A549 (cell line): Measurements from ENCODE around the gene BRDT. TPM values are rescaled to one million over a fixed set of nuclear protein-coding genes. Genes with fewer than 3 reads are reported as not detected.

ENCODE experiments used
- ATAC-seq, 2 experiments: fragments of 200-7000 bp in 1 of 2; fragments of >200 bp in 1 of 2; cut with Nextera tagmentation in 1 of 2; cut with Tn5 transposase in 1 of 2; 3 replicates each; pipeline versions ENCODE4 v1.8.0 to v1.9.1; 2018 to 2020; ENCODE audit warnings: mild to moderate bottlenecking in 1 of 2, moderate library complexity in 1 of 2
- CTCF ChIA-PET: fragments of 300-600 bp; sonication (Branson Sonifier 250); formaldehyde crosslinking; extraction: SDS; loops from one replicate; lab custom pipeline; 2021; ENCODE audit warnings: antibody characterized with exemption, inconsistent platforms; lab: Yijun Ruan, JAX
- POLR2A ChIA-PET: fragments of 350-600 bp; formaldehyde crosslinking; extraction: SDS; loops from one replicate; lab custom pipeline; 2021; ENCODE audit warnings: antibody characterized with exemption, inconsistent platforms; lab: Yijun Ruan, JAX
- DNase-seq, 2 experiments: peaks; one replicate each; pipeline versions ENCODE4 v3.0.0 to v3.0.0-alpha.2; 2011 to 2016; ENCODE audit warnings: low read depth in 1 of 2, low spot score in 1 of 2
- FAIRE-seq: peaks from 2 replicates; lab custom pipeline; 2011; peaks lifted over from hg19 to GRCh38; lab: Jason Lieb, UNC
- H3K27ac ChIP-seq, 2 experiments: fragments of >200 bp; sonication (Bioruptor Twin); formaldehyde crosslinking; 3 replicates each; pipeline ENCODE4 v1.5.1; 2016 to 2017
- H3K4me1 ChIP-seq: fragments of >200 bp; sonication (Bioruptor Twin); formaldehyde crosslinking; 3 replicates; pipeline ENCODE4 v1.6.1; 2016
- H3K4me2 ChIP-seq: fragments of >200 bp; sonication (Bioruptor Twin); formaldehyde crosslinking; 3 replicates; pipeline ENCODE4 v1.6.1; 2016
- H3K4me3 ChIP-seq: fragments of >200 bp; sonication (Bioruptor Twin); formaldehyde crosslinking; 3 replicates; pipeline ENCODE4 v1.5.1; 2016
- H3K9me3 ChIP-seq: fragments of >200 bp; sonication (Bioruptor Twin); formaldehyde crosslinking; 3 replicates; pipeline ENCODE4 v1.6.1; 2016
- BHLHE40 ChIP-seq: IDR thresholded peaks from 2 replicates; pipeline ENCODE4 v1.6.1; 2012; ENCODE audit warnings: low read depth, low read length, inconsistent platforms
- CBX2 ChIP-seq: fragments of 200-600 bp; sonication (generic); IDR thresholded peaks from 2 replicates; pipeline ENCODE4 v1.6.1; 2016; ENCODE audit warnings: low read depth, mild to moderate bottlenecking, borderline replicate concordance
- CBX8 ChIP-seq: fragments of 200-600 bp; sonication (generic); IDR thresholded peaks from 2 replicates; pipeline ENCODE4 v1.6.1; 2016
- CEBPB ChIP-seq, 2 experiments: fragments of >200 bp in 1 of 2; sonication (Bioruptor Twin) in 1 of 2; formaldehyde crosslinking in 1 of 2; IDR thresholded peaks; 2 replicates each; pipeline ENCODE4 v1.6.1; 2012 to 2016
- CHD2 ChIP-seq: fragments of 150-350 bp; IDR thresholded peaks from 2 replicates; pipeline ENCODE4 v1.6.1; 2014; ENCODE audit warnings: low read length; ENCODE audit not compliant: partially characterized antibody
- CHD4 ChIP-seq: fragments of 200-600 bp; sonication (generic); IDR thresholded peaks from 2 replicates; pipeline ENCODE4 v1.6.1; 2016; ENCODE audit warnings: antibody characterized with exemption, mild to moderate bottlenecking, borderline replicate concordance
- EP300 ChIP-seq, 2 experiments: fragments of >200 bp; sonication (Bioruptor Twin); formaldehyde crosslinking; IDR thresholded peaks; 2 replicates in 1 of 2; 3 replicates in 1 of 2; pipeline ENCODE4 v1.6.1; 2016 to 2017
- ESRRA ChIP-seq: fragments of 150-350 bp; IDR thresholded peaks from 2 replicates; pipeline ENCODE4 v1.6.1; 2014; ENCODE audit warnings: mild to moderate bottlenecking, low read length, borderline replicate concordance
- FOXS1 ChIP-seq: fragments of 250-450 bp; sonication (Bioruptor Pico); IDR thresholded peaks from 2 replicates; pipeline ENCODE4 v1.5.0; 2020; ENCODE audit warnings: mild to moderate bottlenecking, moderate library complexity
- GATA3 ChIP-seq: IDR thresholded peaks from 2 replicates; pipeline ENCODE4 v1.6.1; 2012; ENCODE audit warnings: borderline replicate concordance
- HDAC2 ChIP-seq: fragments of 200-600 bp; sonication (generic); IDR thresholded peaks from 2 replicates; pipeline ENCODE4 v1.6.1; 2016
- HES2 ChIP-seq: fragments of >200 bp; sonication (Bioruptor Twin); formaldehyde crosslinking; IDR thresholded peaks from 2 replicates; pipeline ENCODE4 v1.6.1; 2016
- HMGXB4 ChIP-seq: fragments of 250-450 bp; sonication (Bioruptor Pico); IDR thresholded peaks from 2 replicates; pipeline ENCODE4 v1.5.0; 2021; ENCODE audit warnings: mild to moderate bottlenecking, moderate library complexity, borderline replicate concordance
- HOXB13 ChIP-seq: fragments of 250-450 bp; sonication (Bioruptor Pico); IDR thresholded peaks from 2 replicates; pipeline ENCODE4 v1.5.0; 2020; ENCODE audit warnings: low read depth, mild to moderate bottlenecking, moderate library complexity
- HOXB5 ChIP-seq: fragments of 250-450 bp; sonication (Bioruptor Pico); IDR thresholded peaks from 2 replicates; pipeline ENCODE4 v1.5.0; 2020; ENCODE audit warnings: mild to moderate bottlenecking, moderate library complexity
- KDM1A ChIP-seq: fragments of 200-600 bp; sonication (generic); IDR thresholded peaks from 2 replicates; pipeline ENCODE4 v1.6.1; 2016; ENCODE audit warnings: low read depth, mild to moderate bottlenecking
- KDM5A ChIP-seq: fragments of 200-600 bp; sonication (generic); IDR thresholded peaks from 2 replicates; pipeline ENCODE4 v1.6.1; 2016; ENCODE audit warnings: antibody characterized with exemption, mild to moderate bottlenecking
- MAFK ChIP-seq: fragments of 450-650 bp; IDR thresholded peaks from 2 replicates; pipeline ENCODE4 v1.6.1; 2014; ENCODE audit not compliant: partially characterized antibody
- NFE2L2 ChIP-seq: fragments of 150-350 bp; conservative IDR thresholded peaks from 2 replicates; pipeline ENCODE4 v1.6.1; 2014; ENCODE audit warnings: low read length
- NR3C1 ChIP-seq: fragments of >200 bp; sonication (Bioruptor Twin); formaldehyde crosslinking; IDR thresholded peaks from 3 replicates; pipeline ENCODE4 v1.6.1; 2017
- PBX3 ChIP-seq: IDR thresholded peaks from 2 replicates; pipeline ENCODE4 v1.6.1; 2012
- PHF8 ChIP-seq: fragments of 200-600 bp; sonication (generic); IDR thresholded peaks from 2 replicates; pipeline ENCODE4 v1.6.1; 2016; ENCODE audit warnings: low read depth, mild to moderate bottlenecking, antibody characterized with exemption, moderate library complexity, borderline replicate concordance
- POLR2A ChIP-seq: IDR thresholded peaks from 2 replicates; pipeline ENCODE4 v1.6.1; 2012; ENCODE audit warnings: mild to moderate bottlenecking, low read length
- POLR2AphosphoS2 ChIP-seq: conservative IDR thresholded peaks from 2 replicates; pipeline ENCODE4 v1.6.1; 2012; ENCODE audit warnings: low read length, improper control_type of control experiment, inconsistent platforms
- RAD21 ChIP-seq, 2 experiments: fragments of >200 bp in 1 of 2; sonication (Bioruptor Twin) in 1 of 2; formaldehyde crosslinking in 1 of 2; IDR thresholded peaks in 1 of 2; conservative IDR thresholded peaks in 1 of 2; 2 replicates in 1 of 2; 3 replicates in 1 of 2; pipeline ENCODE4 v1.6.1; 2012 to 2018; ENCODE audit warnings: inconsistent platforms in 1 of 2
- RARB ChIP-seq: fragments of 250-450 bp; sonication (Bioruptor Pico); IDR thresholded peaks from 2 replicates; pipeline ENCODE4 v1.8.0; 2021; ENCODE audit warnings: mild to moderate bottlenecking, moderate library complexity
- RFX5 ChIP-seq: fragments of 450-650 bp; IDR thresholded peaks from 2 replicates; pipeline ENCODE4 v1.7.1; 2014; ENCODE audit warnings: antibody characterized with exemption, mild to moderate bottlenecking, moderate library complexity
- SMC3 ChIP-seq: fragments of >200 bp; sonication (Bioruptor Twin); formaldehyde crosslinking; IDR thresholded peaks from 3 replicates; pipeline ENCODE4 v1.6.1; 2018; ENCODE audit warnings: inconsistent platforms
- TFCP2L1 ChIP-seq: fragments of 250-450 bp; sonication (Bioruptor Pico); IDR thresholded peaks from 2 replicates; pipeline ENCODE4 v1.5.0; 2021; ENCODE audit warnings: mild to moderate bottlenecking
- TP53 ChIP-seq: fragments of 250-450 bp; sonication (Bioruptor Pico); IDR thresholded peaks from 2 replicates; pipeline ENCODE4 v1.5.0; 2021; ENCODE audit warnings: mild to moderate bottlenecking, moderate library complexity
- ZFP36 ChIP-seq: fragments of 450-650 bp; IDR thresholded peaks from 2 replicates; pipeline ENCODE4 v1.6.1; 2014; ENCODE audit warnings: borderline replicate concordance; ENCODE audit not compliant: partially characterized antibody
- WGBS: methylation state at CpG from one replicate; pipeline ENCODE4 v1.1.6; 2017; ENCODE audit errors: missing lambda C conversion rate; 5-methylcytosine and 5-hydroxymethylcytosine counted together
- polyA minus RNA-seq: library from RNA; depleted of rRNA, polyadenylated mRNA; stranded (reverse); fragments of >200 nt; gene quantifications from 2 replicates; pipeline ENCODE4 v1.2.3, GENCODE V29; 2011; rRNA and poly(A)+ RNA removed
- polyA plus RNA-seq, 4 experiments: library from polyadenylated mRNA; depleted of rRNA in 3 of 4; stranded (reverse); fragments of >200 nt; fragmentation: RNase III in 1 of 4; extraction: RNeasy Plus Mini Kit Qiagen cat#74134 plus additional on column Dnase treatment in 1 of 4; gene quantifications; 2 replicates in 3 of 4; 3 replicates in 1 of 4; pipeline ENCODE4 v1.2.3, GENCODE V29; 2011 to 2017
- TF ChIP-seq, protein P1 (sequence below): IDR thresholded peaks from 2 replicates; pipeline ENCODE4 v1.6.1; 2012
- TF ChIP-seq, protein P2 (sequence below): fragments of >200 bp; sonication (Bioruptor Twin); formaldehyde crosslinking; IDR thresholded peaks from 3 replicates; pipeline ENCODE4 v1.6.1; 2016
- TF ChIP-seq, protein P3 (sequence below): IDR thresholded peaks from 2 replicates; pipeline ENCODE4 v1.6.1; 2012; ENCODE audit warnings: low read depth, borderline replicate concordance

Gene BRDT
- polyA plus RNA-seq (2011; rRNA removed), result not detected in 2 replicates
- polyA plus RNA-seq (2012; cell fraction: cytosol; rRNA removed), result not detected in 2 replicates
- not detected in 2 replicates for polyA plus RNA-seq (2012; cell fraction: nucleus; rRNA removed)
- polyA plus RNA-seq (2017; fragmentation: RNase III; extraction: RNeasy Plus Mini Kit Qiagen cat#74134 plus additional on column Dnase treatment), result not detected in 3 replicates
- polyA minus RNA-seq, result not detected in 2 replicates

DNA sequence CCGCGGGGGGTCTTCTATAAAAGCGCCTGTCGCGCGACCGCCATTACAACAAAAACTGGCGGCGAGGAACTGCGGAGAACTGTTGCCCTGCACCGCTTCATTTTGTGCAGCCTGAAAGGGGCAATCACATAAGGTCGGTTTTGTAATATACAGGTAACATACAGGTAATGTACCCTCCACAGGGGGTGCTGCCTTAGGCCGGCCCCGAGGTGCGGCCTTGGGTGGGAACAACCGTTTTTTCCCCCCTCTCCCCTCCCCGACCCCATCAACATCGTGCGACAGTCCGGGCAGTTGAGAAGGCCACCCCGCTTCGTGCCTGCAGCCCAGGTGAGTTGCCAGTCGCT, at the start of gene BRDT:
BRDT (plus strand) TSS at position 46 of the 344 bp plus-strand sequence. CDS start 13,354 bp downstream, outside the sequence.
- H3K4me1 ChIP-seq, result no peaks in the 10 kb centered on the region
- FAIRE-seq (no peak), ATAC-seq (no peak), DNase-seq (no peak)
- H3K4me2 ChIP-seq, result no peak within 1 kb of the TSS
- no peak within 1 kb of the TSS for H3K27ac ChIP-seq
- 81% methylated on average over 20 of the region's 23 CpGs for WGBS
- TF ChIP-seq CEBPB (IDR thresholded peaks at IDR 0.05), result no peak
- no peak for TF ChIP-seq CBX2
- TF ChIP-seq GATA3, result no peak
- TF ChIP-seq, protein P1, sequence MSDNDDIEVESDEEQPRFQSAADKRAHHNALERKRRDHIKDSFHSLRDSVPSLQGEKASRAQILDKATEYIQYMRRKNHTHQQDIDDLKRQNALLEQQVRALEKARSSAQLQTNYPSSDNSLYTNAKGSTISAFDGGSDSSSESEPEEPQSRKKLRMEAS, result no peak
- TF ChIP-seq HOXB5, result no peak
- no peak for TF ChIP-seq RAD21 (conservative IDR thresholded peaks at IDR 0.05 in 1 of 2, IDR thresholded peaks at IDR 0.05 in 1 of 2)
- no peak for TF ChIP-seq SMC3
- TF ChIP-seq POLR2AphosphoS2, result no peak
- no peak for TF ChIP-seq RFX5
- POLR2A ChIA-PET, result no interaction called here
- no peak within 1 kb of the TSS for H3K4me3 ChIP-seq
- no peaks in the 10 kb centered on the region for H3K9me3 ChIP-seq
- CTCF ChIA-PET, result interaction anchor here (0.7 to 1.7 kb wide), 2 partner anchors 18 to 48 kb away, joined by 3 read pairs; no protein-coding TSS in a partner anchor

DNA sequence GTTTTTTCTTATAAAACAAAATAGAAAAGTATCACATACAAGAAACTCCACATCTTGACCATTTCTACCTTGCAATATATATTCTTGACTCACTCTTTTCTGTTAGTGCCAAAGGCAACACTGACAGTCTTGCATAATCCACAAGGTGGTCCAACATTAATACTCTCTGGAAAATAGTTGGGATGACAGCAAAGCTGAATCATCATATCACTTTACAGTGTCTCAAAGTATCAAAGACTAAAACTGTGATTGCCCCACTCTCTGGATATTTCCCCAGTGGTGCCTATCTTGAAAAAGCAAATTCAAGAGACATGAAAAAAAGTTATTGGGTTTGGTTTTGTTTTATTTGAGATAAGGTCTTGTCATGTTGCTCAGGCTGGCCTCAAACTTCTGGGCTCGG, 48.6 kb upstream of the BRDT start:
- Histone ChIP-seq H3K4me2 (peak overlapping the region; percentile 58), H3K27ac (peak overlapping the region; percentile 73 to 84), H3K4me3 (no peak overlapping the region), H3K4me1 (peaks cover 58% of the 10 kb centered on the region), H3K9me3 (no peaks in the 10 kb centered on the region)
- DNase-seq (peak; percentile 73 to 77), FAIRE-seq (peak; percentile 70), ATAC-seq (peak; percentile 93)
- WGBS, result 14% methylated on average over 1 of the region's 1 CpG
- ChIA-PET POLR2A (interaction anchor here (1.2 kb wide), 1 partner anchor 9 kb away, joined by 3 read pairs; no protein-coding TSS in a partner anchor), CTCF (interaction anchor here (0.9 to 2.2 kb wide), 3 partner anchors 9 to 55 kb away, joined by 3 to 11 read pairs (median 4); partner anchors contain the start of gene TGFBR3)
- TF ChIP-seq MAFK (peak; percentile 63), HMGXB4 (no peak), PHF8 (no peak), CHD2 (no peak), NFE2L2 (no peak), PBX3 (no peak), TFCP2L1 (CRISPR knock-in tag) (no peak), KDM5A (no peak), NR3C1 (no peak), HOXB5 (no peak), CHD4 (no peak), HDAC2 (no peak), RARB (CRISPR knock-in tag) (no peak), CBX2 (no peak), HES2 (peak; percentile 92), EP300 (IDR thresholded peaks at IDR 0.05) (peak; percentile 87 to 90; a peak in 4 of 5 replicates), ZFP36 (no peak), POLR2A (no peak), CBX8 (no peak), ESRRA (no peak), FOXS1 (CRISPR knock-in tag) (peak; percentile 94), BHLHE40 (no peak), TP53 (CRISPR knock-in tag) (no peak), RAD21 (conservative IDR thresholded peaks at IDR 0.05 in 1 of 2, IDR thresholded peaks at IDR 0.05 in 1 of 2) (peak in 1 of 2 experiments; percentile 9; a peak in 1 of 5 replicates), KDM1A (no peak), HOXB13 (CRISPR knock-in tag) (no peak), RFX5 (no peak), POLR2AphosphoS2 (no peak)
- TF ChIP-seq, protein P2, sequence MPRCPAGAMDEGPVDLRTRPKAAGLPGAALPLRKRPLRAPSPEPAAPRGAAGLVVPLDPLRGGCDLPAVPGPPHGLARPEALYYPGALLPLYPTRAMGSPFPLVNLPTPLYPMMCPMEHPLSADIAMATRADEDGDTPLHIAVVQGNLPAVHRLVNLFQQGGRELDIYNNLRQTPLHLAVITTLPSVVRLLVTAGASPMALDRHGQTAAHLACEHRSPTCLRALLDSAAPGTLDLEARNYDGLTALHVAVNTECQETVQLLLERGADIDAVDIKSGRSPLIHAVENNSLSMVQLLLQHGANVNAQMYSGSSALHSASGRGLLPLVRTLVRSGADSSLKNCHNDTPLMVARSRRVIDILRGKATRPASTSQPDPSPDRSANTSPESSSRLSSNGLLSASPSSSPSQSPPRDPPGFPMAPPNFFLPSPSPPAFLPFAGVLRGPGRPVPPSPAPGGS, result peak; percentile 85; the same call in 2 of the 3 replicates
- TF ChIP-seq, protein P1, result peak; percentile 54
- TF ChIP-seq, protein P3, sequence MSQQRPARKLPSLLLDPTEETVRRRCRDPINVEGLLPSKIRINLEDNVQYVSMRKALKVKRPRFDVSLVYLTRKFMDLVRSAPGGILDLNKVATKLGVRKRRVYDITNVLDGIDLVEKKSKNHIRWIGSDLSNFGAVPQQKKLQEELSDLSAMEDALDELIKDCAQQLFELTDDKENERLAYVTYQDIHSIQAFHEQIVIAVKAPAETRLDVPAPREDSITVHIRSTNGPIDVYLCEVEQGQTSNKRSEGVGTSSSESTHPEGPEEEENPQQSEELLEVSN, result no peak
